HepG2 (cell line): ENCODE data around the gene ATOH8. TPM values are rescaled to one million over a fixed set of nuclear protein-coding genes. Genes with fewer than 3 reads are reported as not detected.

Experiments used
- ARID4A ChIP-seq: sonication (generic); formaldehyde crosslinking; IDR thresholded peaks from 2 replicates; pipeline ENCODE4 v1.5.0; 2020; ENCODE audit warnings: mild to moderate bottlenecking, missing genetic modification reagents, borderline replicate concordance
- BHLHE40 ChIP-seq: IDR thresholded peaks from 2 replicates; pipeline ENCODE4 v1.6.1; 2011; ENCODE audit warnings: low read length, improper control_type of control experiment
- ERF ChIP-seq: IDR thresholded peaks from 2 replicates; pipeline ENCODE4 v1.6.1; 2018; ENCODE audit warnings: missing biosample characterization, missing genetic modification reagents
- FOSL2 ChIP-seq: sonication (generic); formaldehyde crosslinking; IDR thresholded peaks from 2 replicates; pipeline ENCODE4 v1.4.0; 2020; ENCODE audit warnings: missing genetic modification reagents
- KLF13 ChIP-seq: sonication (generic); formaldehyde crosslinking; IDR thresholded peaks from 2 replicates; pipeline ENCODE4 v1.4.0; 2020; ENCODE audit warnings: mild to moderate bottlenecking, missing genetic modification reagents
- MEF2D ChIP-seq: sonication (generic); formaldehyde crosslinking; IDR thresholded peaks from 2 replicates; pipeline ENCODE4 v1.5.1; 2020; ENCODE audit warnings: mild to moderate bottlenecking, missing genetic modification reagents
- NBN ChIP-seq: fragments of 450-650 bp; conservative IDR thresholded peaks from 2 replicates; pipeline ENCODE4 v1.6.1; 2017
- PAF1 ChIP-seq: IDR thresholded peaks from 2 replicates; pipeline ENCODE4 v1.6.1; 2016; ENCODE audit warnings: missing genetic modification reagents, missing compliant biosample characterization
- RNF2 ChIP-seq: fragments of 450-650 bp; conservative IDR thresholded peaks from 2 replicates; pipeline ENCODE4 v1.6.1; 2016; ENCODE audit warnings: low read depth
- TFDP1 ChIP-seq: IDR thresholded peaks from 2 replicates; pipeline ENCODE4 v1.6.1; 2016; ENCODE audit warnings: missing compliant biosample characterization, missing genetic modification reagents, borderline replicate concordance
- THAP8 ChIP-seq: sonication (generic); formaldehyde crosslinking; IDR thresholded peaks from 2 replicates; pipeline ENCODE4 v1.5.1; 2020; ENCODE audit warnings: missing genetic modification reagents, mild to moderate bottlenecking, borderline replicate concordance
- ZBTB40 ChIP-seq, 2 experiments: fragments of 450-650 bp in 1 of 2; sonication (generic) in 1 of 2; formaldehyde crosslinking in 1 of 2; IDR thresholded peaks; 2 replicates each; pipeline versions ENCODE4 v1.6.1 to v1.8.0; 2016 to 2022; ENCODE audit warnings: antibody characterized with exemption in 1 of 2, mild to moderate bottlenecking in 1 of 2, missing genetic modification reagents in 1 of 2
- ZFY ChIP-seq: sonication (generic); formaldehyde crosslinking; IDR thresholded peaks from 2 replicates; pipeline ENCODE4 v1.4.0; 2020; ENCODE audit warnings: missing genetic modification reagents
- ZNF441 ChIP-seq: sonication (generic); formaldehyde crosslinking; IDR thresholded peaks from 2 replicates; pipeline ENCODE4 v1.7.0; 2021; ENCODE audit warnings: missing genetic modification reagents, borderline replicate concordance
- ZNF746 ChIP-seq: sonication (generic); formaldehyde crosslinking; IDR thresholded peaks from 2 replicates; pipeline ENCODE4 v1.8.0; 2022; ENCODE audit warnings: mild to moderate bottlenecking, missing genetic modification reagents
- polyA plus RNA-seq, 8 experiments: library from polyadenylated mRNA; depleted of rRNA in 3 of 8; stranded (reverse) in 7 of 8; unstranded in 1 of 8; fragments of >200 nt; fragmentation: Illumina TruSeq in 4 of 8; extraction: Trizol in 4 of 8; gene quantifications; 2 replicates each; pipeline versions ENCODE4 v1.2.1 to v1.2.3, GENCODE V29; 2011 to 2016; ENCODE audit warnings: low read depth in 4 of 8, missing spikeins in 1 of 8, mixed read lengths in 1 of 8; ENCODE audit not compliant: insufficient read depth in 1 of 8
- total RNA-seq, 5 experiments: library from RNA; depleted of rRNA; stranded (reverse); fragments of >200 nt; fragmentation: Illumina TruSeq; extraction: Trizol; gene quantifications; 2 replicates each; pipeline ENCODE4 v1.2.3, GENCODE V29; 2016; ENCODE audit warnings: low read depth in 1 of 5

Gene ATOH8
- total and polyA plus RNA-seq, 2 of the 13 experiments (the other 11 are each of a cell fraction or from before 2014, with no cell fraction given) = 0.13 to 0.61 TPM

GRCh38 chr2:85705680-85706039 is 48.1 kb upstream of the ATOH8 start (continued):
- TF ChIP-seq ZBTB40 (IDR thresholded peaks at IDR 0.05) (no peak), ZBTB40 (CRISPR knock-in tag; IDR thresholded peaks at IDR 0.05) (no peak), BHLHE40 (peak; percentile 37; the same call in 1 of the 2 replicates), ZNF441 (CRISPR knock-in tag) (no peak), THAP8 (CRISPR knock-in tag) (no peak), RNF2 (no peak), PAF1 (no peak), MEF2D (CRISPR knock-in tag) (no peak), ERF (no peak), TFDP1 (CRISPR knock-in tag) (no peak), FOSL2 (CRISPR knock-in tag) (peak; percentile 73), ZNF746 (CRISPR knock-in tag) (no peak), ARID4A (CRISPR knock-in tag) (no peak), KLF13 (CRISPR knock-in tag) (no peak), ZFY (no peak), NBN (no peak)
